Upper lobe of left lung (tissue), 4 donors: ENCODE results near the gene ATXN7L2.

Source experiments
- POLR2A ChIP-seq, 4 donors: fragments of 450-650 bp; IDR thresholded peaks; one replicate each; pipeline ENCODE4 v1.5.1; 2016 to 2017; ENCODE audit warnings: antibody characterized with exemption in 4 of 4, mild to moderate bottlenecking in 2 of 4
- POLR2AphosphoS5 ChIP-seq, 2 donors: sonication (generic); formaldehyde crosslinking; IDR thresholded peaks; one replicate each; pipeline ENCODE4 v1.5.1; 2017; ENCODE audit warnings: antibody characterized with exemption in 2 of 2
- TF ChIP-seq, protein P1 (sequence below), 6 experiments: fragments of 450-650 bp in 4 of 6; fragments of 200-600 bp in 2 of 6; sonication (generic) in 2 of 6; IDR thresholded peaks; one replicate each; pipeline ENCODE4 v1.5.1; 2016 to 2019; ENCODE audit warnings: antibody characterized with exemption in 6 of 6

DNA sequence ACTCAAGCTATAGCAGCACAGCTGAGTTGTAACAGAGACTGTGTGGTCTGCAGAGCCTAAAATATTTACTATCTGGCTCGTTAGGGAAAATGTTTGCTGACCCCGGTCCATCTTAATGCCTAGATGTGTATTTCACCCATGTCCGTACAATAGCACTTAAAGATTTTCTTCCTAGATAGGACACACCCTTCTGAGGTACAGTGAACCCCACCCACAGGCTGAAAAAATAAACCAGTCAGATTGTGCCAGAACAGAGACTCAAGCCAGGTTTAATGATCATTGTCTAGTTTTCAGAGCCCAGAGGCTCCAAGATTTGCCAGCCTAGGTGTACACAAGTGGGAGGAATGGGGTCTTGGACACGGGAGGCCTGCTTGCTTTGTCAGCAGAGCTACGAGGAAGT lies 20.2 kb downstream of the ATXN7L2 start:
- TF ChIP-seq, protein P1, sequence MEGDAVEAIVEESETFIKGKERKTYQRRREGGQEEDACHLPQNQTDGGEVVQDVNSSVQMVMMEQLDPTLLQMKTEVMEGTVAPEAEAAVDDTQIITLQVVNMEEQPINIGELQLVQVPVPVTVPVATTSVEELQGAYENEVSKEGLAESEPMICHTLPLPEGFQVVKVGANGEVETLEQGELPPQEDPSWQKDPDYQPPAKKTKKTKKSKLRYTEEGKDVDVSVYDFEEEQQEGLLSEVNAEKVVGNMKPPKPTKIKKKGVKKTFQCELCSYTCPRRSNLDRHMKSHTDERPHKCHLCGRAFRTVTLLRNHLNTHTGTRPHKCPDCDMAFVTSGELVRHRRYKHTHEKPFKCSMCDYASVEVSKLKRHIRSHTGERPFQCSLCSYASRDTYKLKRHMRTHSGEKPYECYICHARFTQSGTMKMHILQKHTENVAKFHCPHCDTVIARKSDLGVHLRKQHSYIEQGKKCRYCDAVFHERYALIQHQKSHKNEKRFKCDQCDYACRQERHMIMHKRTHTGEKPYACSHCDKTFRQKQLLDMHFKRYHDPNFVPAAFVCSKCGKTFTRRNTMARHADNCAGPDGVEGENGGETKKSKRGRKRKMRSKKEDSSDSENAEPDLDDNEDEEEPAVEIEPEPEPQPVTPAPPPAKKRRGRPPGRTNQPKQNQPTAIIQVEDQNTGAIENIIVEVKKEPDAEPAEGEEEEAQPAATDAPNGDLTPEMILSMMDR (IDR thresholded peaks at IDR 0.05), result no peak
- TF ChIP-seq POLR2A (IDR thresholded peaks at IDR 0.05), result no peak
- TF ChIP-seq POLR2AphosphoS5 (IDR thresholded peaks at IDR 0.05), result no peak
